HG02938 (cell line): ENCODE measurements around the gene PBXIP1.

Experiments
- ATAC-seq: cut with Tn5 transposase; IDR thresholded peaks from one replicate; pipeline ENCODE4 v1.9.1; 2021; ENCODE audit warnings: mild to moderate bottlenecking, moderate library complexity; ENCODE audit not compliant: unreplicated experiment

Gene PBXIP1

DNA sequence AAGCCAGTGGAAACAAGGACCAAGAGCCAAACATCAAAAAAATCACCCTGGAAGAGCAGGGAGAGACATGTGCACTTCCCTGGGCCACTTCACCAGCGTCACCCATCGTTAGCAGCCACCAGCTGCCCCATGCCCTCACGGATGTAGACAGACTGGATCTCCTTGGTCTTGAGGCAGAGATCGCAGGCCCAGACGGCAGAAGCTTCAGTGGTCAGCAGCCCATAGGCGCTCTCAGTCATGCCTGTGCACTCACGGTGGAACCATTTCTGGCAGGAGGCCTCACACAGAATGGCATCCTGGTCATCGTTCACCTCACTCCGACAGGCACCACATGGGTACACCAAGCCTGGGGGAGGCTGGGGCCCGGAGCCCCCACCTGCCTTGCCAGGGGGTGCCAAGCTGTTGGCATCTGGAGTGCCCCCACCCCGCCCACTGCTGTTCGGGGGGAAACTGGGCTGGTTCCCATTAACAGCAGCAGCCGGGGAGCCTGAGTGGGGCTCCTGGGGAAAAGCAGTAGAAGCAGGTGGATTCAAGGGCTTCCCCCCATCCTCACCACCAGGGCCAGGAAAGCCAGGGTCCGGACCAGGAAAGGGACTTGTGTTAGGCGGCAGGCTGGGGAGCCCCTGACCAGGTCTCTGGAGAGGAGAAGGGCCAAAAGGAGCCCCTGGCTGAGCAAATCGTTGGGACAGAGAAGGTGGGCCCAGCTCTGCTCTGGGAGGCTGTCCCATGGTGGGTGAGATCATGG is 3.0 kb upstream of the PBXIP1 start:
- ATAC-seq: no peak

DNA sequence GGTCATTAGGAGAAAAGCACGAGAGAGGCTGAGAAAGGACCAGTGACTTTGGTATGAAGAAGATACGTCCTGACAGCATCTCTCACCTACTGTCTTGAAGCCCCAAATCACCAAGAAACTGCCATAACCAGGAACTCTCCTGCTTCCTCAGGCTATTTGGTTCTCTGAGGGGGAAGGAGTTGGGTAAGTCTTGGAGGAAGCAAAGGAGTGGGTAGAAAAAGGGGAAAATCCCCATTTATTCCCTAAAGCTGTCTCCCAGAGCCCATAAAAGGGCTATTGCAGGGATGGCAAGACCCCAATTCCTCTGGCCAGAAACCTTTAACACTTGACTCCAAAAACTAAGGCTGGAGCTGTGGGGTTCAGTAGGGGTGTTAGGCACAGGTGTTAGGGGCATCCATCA is 2.1 kb upstream of the PBXIP1 start:
- ATAC-seq: no peak

DNA sequence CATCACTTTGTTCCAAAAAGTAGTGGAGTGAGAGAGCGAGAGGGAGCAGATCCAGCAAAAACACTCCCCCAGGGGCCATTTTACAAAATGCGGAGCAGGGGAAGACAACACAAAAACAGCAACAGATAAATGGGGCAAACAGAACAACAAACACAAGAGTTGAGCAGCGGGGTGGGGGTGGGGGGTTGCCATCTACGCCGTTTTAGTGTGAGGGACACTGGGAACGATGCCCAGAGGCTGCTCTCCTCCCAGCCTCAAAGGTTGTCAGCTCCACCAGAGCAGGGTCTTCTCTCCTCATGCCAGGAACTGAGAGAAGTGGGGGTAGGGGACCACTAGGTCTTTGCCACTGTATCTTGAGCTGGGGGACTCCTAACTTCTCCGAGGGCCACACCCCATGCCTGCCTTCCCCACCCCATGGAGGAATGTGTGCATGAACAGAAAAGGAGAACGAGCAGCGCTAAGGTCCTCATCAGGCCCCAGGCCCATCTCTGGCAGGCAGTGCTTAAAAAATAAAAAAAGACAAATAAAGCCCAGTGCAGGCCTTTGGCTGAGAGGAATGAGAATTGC is 1.3 kb upstream of the PBXIP1 start:
- ATAC-seq: no peak

DNA sequence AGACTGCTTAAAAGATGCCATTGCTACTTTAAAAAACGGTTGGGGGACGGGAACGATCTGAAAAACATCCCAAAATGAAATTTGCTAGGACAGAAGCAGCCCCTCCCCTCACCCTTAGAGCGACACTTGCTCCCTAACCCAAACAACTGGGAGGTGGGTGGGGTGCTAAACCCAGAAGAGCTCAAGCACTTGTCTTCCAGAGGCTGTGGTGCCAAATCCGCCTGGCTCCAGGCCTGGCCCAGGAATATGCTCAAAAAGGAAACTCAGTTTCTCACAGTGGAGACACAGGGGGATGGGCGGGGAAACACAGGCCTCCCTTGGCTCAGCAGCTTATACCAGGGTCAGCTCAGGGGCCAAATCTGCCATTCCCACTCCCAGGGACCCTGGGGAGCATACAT is 644 bp upstream of the PBXIP1 start:
- no peak for ATAC-seq

DNA sequence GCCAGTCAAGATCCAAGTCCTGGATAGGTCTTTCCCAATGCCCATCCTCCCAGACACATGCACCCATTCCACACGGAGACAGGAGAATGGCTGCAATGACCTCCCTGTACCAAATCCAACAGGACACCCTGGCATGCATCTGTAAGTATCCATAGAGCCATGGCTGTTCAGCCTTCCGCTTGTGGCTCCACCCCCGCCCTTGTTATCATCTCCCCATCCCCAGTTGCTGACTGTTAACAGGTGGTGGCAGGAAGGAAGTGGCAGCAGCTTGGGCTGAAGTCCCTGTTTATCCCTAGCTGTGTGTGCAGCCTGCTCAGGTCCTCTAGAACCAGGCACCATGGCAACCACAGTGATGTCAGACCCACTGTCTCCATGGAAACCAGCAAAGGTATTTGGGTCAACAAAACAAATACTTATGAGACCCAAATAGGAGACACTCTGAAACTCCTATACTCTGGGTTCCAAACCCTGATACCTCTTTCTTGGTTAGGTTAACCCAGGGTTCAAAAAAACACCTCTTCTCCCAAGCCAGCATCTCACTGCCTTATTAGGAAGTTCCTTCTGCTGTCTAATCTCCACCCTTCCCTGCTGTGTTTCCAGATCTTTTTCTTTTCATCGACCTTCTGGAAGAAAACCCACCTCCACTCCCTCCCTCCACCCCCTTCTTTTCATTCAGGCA is 721 bp downstream of the PBXIP1 start:
- ATAC-seq: peak; percentile 77

DNA sequence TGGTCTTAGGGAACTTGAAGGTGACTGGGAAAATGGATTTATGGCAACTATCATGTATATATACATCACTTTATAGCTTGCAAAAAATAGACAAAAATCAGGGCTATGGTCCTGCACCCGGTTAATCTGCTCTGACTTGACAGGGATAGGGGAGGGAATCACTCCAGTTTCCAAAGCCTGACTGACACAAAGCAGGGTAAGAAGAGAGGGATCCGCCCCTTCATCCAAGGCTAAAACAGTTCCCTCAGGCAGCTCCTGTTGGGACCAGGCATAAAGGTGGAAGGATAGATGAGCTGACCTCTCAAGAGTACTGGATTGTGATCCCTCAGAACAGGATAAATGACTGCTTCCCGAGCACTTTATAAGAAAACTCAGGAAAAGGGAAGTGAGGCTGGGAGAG is 1.4 kb downstream of the PBXIP1 start:
- ATAC-seq: no peak

DNA sequence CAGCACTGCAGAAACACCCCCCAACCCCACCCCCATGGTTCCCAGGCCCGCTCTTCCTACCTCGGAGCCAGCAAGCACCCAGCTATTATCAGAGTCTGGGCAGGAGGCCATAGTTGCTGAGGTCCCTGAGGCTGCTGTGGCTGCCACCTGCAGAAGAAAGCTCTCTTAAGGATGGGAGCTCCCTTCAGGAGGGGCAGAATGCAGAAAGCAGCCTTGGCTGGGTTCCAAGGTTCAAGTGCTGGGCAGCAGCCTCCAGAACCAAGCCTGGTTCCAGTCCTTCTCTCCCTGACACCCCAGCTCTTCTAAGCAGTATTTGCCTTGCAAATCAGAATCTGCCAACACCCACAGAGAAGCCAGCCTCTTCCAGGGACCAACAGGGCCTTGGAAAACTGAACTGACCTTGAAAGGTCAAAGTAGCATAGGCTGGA is 2.3 kb downstream of the PBXIP1 start:
- no peak for ATAC-seq

DNA sequence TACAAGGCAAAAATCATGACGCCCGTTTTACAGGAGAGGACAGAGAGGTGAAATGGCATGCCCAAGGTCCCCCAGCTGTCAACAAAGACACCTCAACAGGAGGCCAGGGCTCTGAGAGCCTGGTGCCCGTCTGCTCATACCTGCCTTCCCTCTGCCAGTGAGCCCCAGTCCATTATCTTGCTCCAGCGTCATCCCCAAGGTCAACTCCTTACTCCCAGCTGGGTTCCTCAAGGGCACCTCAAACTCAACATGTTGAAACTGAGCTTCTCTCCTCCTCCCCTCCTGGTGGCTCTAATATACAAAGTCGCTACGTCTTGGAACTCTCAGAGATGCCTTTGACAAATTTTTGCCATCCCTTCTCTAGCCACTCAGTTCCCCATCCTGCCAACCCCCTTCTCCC is 3.2 kb downstream of the PBXIP1 start:
- no peak for ATAC-seq

DNA sequence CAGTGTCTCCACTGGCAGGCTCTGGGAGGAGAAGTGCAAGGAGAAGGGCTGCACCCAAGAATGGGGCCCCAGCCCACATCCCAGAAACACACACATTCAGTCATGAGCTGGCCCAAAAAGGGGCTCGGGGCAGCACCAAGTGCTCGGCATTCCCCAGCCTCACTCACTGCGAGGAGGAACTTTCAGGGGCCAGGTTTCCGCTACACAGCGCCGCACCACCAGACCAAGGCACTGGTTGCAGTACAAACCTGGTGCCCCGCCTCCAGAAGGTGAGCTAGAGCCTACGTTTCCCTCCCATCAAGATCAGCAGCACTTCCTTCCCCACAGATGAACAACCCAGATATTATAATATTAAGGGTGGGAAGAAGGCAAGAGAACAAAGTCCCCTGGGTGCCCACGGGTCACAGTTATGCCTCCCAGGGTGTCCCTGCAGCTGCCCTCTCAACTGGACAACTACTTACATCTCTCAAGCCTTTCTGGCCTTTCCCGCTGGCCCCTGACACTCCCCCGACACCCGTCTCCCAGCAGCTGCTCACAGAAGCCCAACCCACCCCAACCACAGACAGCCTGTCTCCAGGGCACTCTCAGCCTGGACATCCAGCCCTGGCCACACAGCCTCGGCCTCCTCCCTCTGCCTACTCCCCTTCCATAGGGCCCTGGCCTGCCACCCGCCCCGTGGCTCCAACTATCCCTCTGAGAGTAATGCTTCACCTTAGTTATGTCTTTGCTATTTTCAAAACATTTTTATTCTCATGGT is 3.8 kb downstream of the PBXIP1 start:
- ATAC-seq: no peak

DNA sequence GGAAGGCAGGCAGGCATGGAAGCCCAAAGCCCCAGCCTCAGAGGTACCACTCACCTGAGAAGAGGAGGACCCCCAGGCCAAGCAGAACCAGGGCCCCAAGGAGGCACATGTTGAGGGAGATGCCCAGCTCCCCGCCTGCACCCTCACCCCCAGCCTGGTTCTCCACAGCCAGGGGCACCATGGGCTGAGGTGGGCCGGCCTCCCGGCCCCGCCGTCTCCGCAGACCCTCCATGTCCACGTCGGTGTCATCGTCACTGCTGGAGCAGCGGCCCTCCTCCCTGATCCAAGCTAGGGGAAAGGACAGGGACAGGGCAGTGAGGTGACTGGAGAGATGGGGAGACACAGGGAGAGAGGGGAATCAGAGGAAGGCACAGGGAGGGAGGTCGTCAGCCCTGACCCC is 7.8 kb downstream of the PBXIP1 start:
- ATAC-seq: no peak

DNA sequence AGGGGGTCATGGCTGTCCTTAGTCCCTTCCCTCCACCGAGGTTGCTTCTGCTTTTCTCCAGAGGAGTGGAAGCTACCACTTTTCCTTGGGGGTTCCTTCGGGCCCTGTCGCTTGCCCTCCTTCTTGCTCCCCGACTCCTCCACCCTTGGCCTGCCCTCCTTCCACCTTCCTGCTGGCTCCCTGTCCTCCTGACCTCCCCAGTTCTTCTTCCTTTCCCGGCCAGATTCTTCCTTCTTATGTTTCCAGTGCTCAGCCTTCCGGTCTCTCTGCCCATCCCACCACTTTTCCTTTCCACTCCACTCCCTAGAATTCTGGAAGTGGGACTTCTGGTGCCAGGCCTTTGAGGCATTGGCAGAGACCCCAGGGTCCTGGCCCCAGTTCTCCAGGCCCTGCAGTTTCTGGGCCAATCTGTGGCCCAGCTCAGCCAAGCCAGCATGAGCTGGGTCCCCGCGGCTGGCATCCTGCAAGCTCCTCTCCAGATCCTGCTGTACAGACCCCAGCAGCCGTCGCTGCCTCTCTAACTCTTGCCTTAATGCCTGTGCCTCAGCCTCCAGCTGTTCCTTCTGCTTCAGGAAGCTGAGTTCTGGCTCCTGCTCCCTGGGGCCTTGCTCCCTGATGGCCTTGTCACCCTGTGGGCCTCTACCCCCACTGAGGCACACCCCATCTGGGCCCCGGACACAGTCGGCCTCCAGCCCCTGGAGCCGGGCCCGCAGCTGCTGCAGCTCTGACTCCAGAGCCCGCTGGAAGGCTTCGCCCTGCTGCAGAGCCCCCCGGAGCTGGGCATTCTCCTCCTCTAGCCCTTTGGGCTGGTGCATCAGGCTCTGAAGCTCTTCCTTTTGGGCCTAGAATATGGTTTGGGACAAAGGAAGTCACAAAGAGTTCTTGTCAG is 9.7 kb downstream of the PBXIP1 start:
- ATAC-seq: no peak

DNA sequence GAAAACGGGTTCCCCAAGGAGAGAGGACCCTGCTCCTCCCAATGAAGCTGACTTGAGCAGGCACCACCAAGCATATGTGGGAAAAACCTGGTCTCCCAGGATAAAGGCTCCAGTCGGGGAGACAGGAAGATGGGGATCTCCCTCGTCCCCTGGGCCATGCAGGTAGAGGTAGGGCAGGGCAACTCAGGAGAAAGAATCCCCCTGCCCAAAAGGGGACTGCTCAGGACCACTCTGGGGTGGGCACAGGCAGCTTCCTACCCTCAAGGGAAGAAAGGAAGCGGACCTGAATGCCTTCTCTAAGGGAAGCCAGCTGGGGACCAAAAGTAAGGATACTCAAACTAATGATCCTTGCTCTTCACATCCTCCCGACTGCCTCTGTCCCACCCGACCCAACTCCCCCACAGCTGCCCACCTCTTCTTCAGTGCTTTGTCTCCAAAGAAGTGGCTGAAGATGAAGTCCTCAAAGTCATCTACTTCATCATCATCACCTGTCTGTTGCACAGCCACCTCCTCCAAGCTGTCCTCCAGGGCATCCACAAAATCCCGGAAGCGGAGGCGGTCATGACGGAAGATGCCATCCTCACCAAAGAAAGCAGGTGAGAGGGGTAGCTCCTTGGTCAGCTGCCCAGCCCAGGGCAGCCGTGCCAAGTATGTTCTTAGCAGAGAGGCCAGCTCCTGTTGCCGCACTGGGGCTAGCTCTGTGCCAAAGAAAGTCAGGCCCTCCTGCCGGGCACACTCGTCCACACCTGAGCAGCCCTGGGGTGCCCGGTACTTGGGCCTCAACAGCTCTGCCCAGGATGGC is 10.5 kb downstream of the PBXIP1 start:
- ATAC-seq: no peak

DNA sequence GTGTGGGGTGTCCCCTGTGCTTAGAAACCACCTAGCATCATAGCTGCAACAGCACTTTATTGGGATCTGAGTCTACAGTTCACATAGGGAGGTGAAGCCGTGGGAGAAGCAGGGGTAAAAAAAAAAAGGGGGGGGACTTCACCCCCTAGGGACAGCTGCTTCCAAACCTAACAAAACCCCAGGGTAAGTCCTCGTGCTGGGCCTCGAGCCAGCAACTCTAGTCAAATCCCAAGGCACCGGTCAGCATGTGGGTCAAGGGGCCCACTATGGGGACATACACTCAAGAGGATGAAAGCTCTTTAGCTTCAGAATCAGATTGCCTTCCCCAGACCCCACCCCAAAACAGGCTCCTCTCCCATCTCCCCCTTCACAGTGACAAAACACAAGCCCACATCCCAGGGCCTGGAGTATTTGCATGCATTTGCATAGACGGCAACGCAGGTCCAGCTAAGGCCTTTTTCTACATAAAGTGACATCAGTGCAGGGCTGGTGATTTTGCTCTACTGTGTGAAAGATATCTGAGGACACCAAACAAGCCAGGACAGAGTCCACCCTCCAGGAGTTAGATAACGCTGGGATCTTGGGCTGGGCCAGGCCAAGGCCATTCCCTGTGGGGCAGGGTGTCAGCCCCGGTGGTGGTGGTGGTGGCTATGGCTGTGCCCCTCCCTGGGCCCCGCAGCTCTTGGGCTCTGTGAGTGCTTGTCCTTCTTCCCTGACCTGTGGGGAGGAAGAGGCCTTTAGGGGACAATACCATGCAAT is 11.3 kb downstream of the PBXIP1 start:
- no peak for ATAC-seq

DNA sequence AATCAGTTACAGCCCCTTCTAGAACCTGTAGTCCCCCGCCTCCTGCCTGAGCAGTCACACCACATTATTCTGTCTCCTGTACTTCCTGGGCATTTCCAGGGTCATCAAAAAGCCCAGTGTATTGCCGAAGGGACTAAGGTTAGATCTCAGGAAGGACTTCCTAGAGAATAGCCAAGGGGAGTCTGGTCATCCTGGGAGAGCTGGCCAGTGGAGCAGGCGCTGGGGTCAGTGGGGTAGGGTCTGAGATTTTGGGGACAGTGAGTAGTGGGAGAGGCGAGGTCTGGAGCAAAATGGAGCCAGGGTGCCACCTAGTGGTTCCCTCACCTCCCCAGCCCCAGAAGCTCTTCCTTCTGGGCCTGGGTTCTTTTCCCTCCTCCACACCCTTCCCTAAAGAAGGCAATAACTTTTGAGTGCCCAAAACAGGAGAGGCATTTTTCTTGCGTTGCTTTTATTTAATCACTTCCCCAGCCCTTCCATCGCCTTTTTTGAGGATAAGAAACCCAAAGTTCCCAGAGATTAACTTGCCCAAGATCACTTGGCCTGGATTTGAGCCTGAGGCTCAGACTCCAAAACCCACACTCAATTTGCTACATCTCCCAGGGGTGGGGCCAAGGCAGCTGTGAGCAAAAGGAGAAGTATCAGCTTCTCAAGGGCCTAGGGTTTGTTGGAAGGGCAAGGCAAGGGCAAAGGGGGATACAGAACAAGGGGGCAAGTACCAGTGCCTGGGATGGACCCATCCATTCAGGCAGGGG is 12.1 kb downstream of the PBXIP1 start:
- no peak for ATAC-seq

DNA sequence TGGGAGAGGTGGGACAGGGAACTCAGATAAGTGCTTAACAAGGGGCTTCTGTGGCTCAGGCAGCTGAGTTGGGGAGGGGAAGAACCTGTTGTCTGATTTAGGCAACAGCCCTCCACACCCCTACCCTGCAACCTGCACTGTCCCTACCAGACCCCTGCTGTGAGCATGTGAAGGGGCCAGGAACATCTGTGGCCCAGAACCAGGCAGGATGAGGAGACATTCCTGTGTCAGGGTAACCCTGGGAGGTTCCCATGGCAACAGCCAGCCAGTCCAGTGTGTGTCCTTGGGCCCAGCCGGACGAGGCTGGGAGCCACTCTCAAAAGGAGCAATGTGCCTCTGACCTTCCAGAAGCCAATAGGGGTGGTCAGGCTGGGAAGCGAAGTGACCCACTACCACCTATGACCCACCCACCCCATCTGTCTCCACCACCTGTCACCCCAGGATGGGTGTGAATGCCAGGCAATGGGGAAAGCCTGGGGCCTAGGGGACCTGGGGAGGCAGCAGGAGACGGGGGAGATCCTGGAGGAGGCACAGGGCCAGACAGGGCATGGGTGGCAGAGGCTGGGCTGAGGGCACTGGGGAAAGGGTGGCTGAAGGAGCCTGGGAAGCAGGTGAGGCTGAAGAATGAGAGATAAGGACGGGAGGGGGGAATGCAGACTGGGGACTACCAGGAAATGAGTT is 14.4 kb downstream of the PBXIP1 start:
- no peak for ATAC-seq

DNA sequence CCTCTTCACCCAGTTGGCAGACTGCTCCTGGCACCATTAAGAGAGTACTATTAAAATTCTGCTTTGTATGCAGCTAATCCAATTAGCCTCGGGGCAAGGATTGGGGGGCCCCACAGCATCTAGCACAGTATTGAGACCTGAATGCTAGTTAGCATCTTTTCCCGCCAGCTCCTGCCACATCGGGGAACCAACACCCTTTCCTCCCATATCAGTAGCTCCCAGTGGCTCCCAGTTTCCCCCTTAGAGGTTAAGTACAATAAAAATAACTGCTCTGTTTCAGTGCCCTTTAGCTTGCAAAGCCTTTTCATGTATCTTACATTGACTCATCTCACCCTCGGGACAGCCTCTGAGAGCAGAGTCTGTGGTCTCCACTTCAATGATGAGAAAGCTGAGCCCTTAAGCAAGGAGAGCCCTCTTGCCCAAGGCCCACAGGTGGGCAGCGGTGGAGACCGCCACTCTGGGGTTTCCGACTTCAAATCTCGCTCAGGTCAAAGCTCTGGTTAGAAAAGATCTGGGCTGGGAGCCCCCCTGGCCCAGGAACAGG is 15.2 kb downstream of the PBXIP1 start:
- ATAC-seq: no peak

DNA sequence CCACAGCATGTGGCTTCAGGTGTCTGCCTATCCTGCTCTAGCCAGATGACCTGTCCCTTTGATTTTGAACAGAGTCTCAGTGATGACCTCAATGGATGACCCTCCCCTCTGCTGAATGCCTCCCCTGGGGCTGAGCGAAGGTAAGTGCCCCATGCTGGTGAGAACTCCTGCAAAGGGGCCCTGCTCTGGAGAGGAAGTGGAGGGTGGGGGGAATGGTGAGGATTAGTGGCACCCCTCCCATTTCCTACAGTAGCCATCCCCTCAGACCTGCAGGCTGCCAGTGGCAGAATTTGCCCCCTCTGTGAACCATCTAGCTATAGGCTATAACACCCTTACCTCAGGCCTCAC is 15.7 kb downstream of the PBXIP1 start:
- no peak for ATAC-seq
